OCI-LY3 (cell line): ENCODE data around the gene FAM20B.

Experiments
- EZH2phosphoT487 ChIP-seq: fragments of 200-600 bp; shearing (Covaris generic); IDR thresholded peaks from 2 replicates; pipeline ENCODE4 v1.6.1; 2018; ENCODE audit warnings: antibody characterized with exemption, mixed run types, low read depth
- TF ChIP-seq, protein P1 (sequence below): fragments of 200-600, 300-600 bp; sonication (generic); IDR thresholded peaks from 2 replicates; pipeline ENCODE4 v1.5.1; 2014; ENCODE audit warnings: antibody characterized with exemption, low read length, low read depth

DNA sequence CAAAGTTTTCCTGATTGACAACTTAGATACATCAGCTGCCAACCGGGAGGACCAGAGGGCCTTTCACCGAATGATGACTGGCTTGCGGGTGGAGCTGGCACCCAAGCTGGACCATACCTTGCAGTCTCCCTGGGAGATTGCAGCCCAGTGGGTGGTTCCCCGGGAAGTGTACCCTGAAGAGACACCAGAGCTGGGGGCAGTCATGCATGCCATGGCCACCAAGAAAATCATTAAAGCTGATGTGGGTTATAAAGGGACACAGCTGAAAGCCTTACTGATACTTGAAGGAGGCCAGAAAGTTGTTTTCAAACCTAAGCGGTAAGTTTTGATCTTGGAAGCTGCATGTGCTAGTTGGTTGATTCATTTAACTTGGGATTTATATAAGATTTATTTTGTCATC lies 18.2 kb downstream of the FAM20B start:
- TF ChIP-seq, protein P1, sequence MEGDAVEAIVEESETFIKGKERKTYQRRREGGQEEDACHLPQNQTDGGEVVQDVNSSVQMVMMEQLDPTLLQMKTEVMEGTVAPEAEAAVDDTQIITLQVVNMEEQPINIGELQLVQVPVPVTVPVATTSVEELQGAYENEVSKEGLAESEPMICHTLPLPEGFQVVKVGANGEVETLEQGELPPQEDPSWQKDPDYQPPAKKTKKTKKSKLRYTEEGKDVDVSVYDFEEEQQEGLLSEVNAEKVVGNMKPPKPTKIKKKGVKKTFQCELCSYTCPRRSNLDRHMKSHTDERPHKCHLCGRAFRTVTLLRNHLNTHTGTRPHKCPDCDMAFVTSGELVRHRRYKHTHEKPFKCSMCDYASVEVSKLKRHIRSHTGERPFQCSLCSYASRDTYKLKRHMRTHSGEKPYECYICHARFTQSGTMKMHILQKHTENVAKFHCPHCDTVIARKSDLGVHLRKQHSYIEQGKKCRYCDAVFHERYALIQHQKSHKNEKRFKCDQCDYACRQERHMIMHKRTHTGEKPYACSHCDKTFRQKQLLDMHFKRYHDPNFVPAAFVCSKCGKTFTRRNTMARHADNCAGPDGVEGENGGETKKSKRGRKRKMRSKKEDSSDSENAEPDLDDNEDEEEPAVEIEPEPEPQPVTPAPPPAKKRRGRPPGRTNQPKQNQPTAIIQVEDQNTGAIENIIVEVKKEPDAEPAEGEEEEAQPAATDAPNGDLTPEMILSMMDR = no peak
- TF ChIP-seq EZH2phosphoT487 = no peak
